DMS114 treated with DMSO at 0.1 percent for 48 hours (cell line): ENCODE data around the gene ATF6.

ENCODE experiments used
- DNase-seq: peaks from one replicate; lab custom pipeline; 2025; ENCODE audit not compliant: unreplicated experiment; lab: John Stamatoyannopoulos, UW

The ATF6 gene

GRCh38 chr1:161956930-161957329, 190.8 kb downstream of the ATF6 start:
- DNase-seq: no peak

DNA sequence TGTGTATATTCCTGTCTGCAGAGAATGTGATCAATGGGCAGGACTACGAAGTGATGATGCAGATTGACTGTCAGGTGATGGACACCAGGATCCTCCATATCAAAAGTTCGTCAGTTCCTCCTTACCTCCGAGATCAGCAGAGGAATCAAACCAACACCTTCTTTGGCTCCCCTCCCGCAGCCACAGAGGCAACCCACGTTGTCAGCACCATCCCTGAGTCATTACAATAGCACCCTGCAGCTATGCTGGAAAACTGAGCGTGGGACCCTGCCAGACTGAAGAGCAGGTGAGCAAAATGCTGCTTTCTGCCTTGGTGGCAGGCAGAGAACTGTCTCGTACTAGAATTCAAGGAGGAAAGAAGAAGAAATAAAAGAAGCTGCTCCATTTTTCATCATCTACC, 192.3 kb downstream of the ATF6 start:
- DNase-seq: no peak

- DNase-seq: no peak
Observed at GRCh38 chr1:161962091-161962887, 196.2 kb downstream of the ATF6 start.

GRCh38 chr1:161966067-161966466, 199.9 kb downstream of the ATF6 start:
- no peak for DNase-seq

DNA sequence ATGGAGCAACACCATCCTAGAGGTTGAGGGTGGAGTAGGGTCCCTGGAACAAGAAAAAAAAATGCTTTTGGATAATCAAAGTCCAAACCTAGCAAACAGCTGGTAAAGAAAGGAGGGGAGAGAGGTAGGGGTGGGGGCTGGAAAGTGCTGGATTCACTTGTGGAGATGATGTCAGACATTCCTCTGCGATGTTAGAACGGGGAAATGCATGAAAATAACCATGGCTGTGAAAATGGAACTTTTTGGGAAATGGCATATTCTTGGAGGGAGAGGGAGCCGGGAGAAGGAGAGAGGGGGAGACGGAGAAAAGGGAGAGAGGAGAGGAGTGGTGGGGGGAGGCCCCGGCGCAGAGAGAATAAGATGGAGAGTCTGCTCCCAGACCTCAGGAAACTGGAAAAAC, 203.9 kb downstream of the ATF6 start:
- DNase-seq: no peak

- DNase-seq: no peak
Observed at GRCh38 chr1:161970633-161971032, 204.5 kb downstream of the ATF6 start.

DNA sequence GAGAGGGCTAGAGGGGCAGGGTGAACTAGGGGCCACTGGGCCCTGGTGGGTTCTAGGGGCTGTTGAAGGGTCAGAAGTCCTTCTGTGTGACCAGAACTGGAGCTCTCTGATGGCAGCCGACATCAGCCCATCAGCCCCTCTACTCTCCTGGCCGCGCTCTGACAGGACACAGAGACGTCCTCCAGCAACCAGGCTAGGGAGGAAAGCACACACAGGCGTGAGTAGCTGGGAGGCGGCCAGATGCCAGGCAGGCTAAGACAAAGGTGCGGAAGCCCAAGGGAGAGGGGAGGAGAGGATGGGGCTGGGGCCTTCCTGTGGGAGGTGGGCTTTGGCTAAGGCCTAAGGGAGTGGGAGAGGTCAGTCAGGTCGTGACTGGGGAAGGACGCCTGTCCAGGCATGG, 206.7 kb downstream of the ATF6 start:
- DNase-seq: no peak

DNA sequence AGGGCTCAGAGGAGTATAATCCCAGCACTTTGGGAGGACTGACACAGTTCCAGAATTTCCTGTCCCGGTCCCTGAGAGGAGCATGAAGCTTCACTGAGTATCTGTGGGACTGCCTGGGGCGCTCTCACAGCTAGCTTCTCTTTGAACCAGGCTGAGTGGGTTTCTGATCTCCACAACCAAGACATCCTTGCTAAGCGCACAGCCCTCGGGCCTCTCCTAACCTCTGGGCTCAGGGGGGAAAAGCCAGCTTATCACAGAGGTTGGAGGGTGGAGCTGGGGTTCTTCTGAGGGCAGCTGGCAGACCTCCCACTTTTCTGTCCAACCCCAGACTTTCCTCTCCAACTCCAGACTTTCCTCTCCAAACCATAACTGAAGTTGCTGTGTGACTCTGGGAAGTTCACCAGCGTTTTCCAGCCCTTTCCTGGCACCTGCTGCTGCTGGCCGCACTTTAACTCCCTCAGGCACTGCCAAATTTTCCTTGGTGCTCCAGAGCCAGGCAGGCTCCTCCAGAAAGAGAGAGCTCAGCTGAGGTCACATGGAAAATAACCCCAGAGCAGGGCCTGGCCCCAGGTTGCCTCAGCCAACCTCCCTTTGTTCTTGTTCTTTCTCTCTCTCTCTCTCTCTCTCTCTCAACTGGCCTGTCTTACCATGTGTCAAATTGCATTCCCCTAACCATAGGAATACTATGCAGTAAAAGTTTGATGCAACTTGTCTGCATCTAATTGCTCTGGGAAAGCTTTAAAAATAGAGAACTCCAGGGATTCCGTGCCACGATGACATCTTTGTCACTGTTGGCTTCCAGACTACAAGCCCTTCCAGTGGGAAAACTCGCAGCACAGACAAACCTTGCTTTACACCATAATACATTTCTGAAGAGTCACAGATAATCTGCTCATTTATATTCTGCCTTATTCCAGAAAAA, 208.1 kb downstream of the ATF6 start:
- no peak for DNase-seq

GRCh38 chr1:161978011-161978790, 212.1 kb downstream of the ATF6 start:
- no peak for DNase-seq

GRCh38 chr1:161981126-161981525, 215.0 kb downstream of the ATF6 start:
- DNase-seq: no peak

GRCh38 chr1:161981735-161982506, 215.8 kb downstream of the ATF6 start:
- DNase-seq: no peak

- DNase-seq: no peak
Observed at GRCh38 chr1:161982507-161982895, 216.4 kb downstream of the ATF6 start.

DNA sequence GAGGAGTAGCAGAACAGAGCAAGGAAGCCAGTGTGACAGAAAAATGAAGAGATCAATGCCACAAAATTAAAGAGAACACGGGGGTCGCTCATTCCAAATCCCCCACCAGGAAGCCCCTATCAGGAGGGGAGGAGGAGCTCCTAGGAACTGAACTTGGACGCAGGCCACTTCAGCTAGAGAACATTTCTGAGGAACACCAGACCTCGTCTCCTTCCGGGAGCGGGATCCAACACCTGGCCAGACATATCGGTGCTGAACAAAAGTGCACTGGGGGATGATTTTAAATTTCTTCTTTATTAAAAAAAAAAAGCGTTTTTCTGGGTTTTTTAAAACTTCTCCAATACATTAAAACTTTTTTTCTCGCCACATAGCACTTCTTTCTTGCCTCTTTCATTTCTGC, 216.8 kb downstream of the ATF6 start:
- DNase-seq: no peak

DNA sequence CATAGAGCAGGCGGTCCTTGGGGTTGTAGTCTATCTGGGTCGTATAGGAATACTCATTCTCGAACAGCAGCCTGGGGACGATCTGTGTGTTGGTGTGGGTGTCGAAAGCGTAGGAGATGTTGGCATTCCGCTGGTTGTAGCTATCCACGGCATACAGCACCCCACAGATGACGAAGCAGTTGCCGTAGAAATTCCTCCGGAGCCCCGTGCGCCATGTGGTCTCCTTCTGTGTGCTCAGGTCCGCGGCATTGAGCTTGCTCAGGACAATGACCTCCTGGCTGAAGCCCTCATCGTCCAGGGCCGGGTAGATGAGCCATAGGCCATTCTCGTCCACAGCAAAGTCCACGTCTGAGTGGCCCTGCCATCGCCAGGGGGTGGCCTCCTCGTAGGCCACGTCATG, 217.6 kb downstream of the ATF6 start:
- DNase-seq: no peak

- DNase-seq: no peak
Observed at GRCh38 chr1:161985301-161985822, 219.2 kb downstream of the ATF6 start.

- no peak for DNase-seq
Observed at GRCh38 chr1:161986328-161986727, 220.2 kb downstream of the ATF6 start.

GRCh38 chr1:161987303-161987702, 221.2 kb downstream of the ATF6 start:
- DNase-seq: no peak

DNA sequence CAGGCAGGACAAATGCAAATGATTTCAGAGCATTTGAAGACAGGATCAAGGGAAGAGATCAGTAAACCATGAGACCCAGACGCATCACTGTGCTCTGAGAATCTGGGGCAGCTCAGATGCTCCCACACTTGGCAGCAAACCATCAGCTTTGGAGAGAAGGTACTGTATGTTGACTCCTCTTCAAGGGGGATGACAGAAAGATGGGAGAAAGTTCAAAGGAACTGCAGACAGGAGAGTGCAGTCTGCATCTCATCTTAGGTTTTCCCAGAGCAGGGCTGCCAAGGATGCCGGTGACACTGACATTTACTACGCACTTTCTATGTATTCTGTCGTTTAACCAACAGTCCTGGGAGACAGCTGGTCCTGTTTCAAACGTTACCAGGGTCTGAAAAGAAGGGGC, 221.8 kb downstream of the ATF6 start:
- no peak for DNase-seq

GRCh38 chr1:161988413-161988812, 222.3 kb downstream of the ATF6 start:
- DNase-seq: no peak

GRCh38 chr1:161989108-161989507, 223.0 kb downstream of the ATF6 start:
- no peak for DNase-seq
